Naive thymus-derived CD4-positive, alpha-beta T cell (primary cell): ENCODE data around the gene CCBE1. TPM values are rescaled to one million over a fixed set of nuclear protein-coding genes. Genes with fewer than 3 reads are reported as not detected.

Source experiments
- ATAC-seq: fragments of 150-1000 bp; cut with Tn5 transposase; 2 replicates; pipeline ENCODE4 v1.10.0; 2021; ENCODE audit warnings: mild to moderate bottlenecking, moderate library complexity
- CTCF ChIA-PET: fragments of 350-600 bp; sonication (Branson Sonifier 250); formaldehyde crosslinking; loops from one replicate; lab custom pipeline; 2021; ENCODE audit warnings: antibody characterized with exemption; lab: Charles Lee
- POLR2A ChIA-PET: fragments of 350-600 bp; sonication (Branson Sonifier 250); formaldehyde crosslinking; loops from one replicate; lab custom pipeline; 2021; ENCODE audit warnings: antibody characterized with exemption, inconsistent platforms; lab: Charles Lee
- DNase-seq, 9 donors: peaks; one replicate each; pipeline versions ENCODE4 v3.0.0 to v3.0.0-alpha.2; 2020 to 2022; ENCODE audit warnings: mixed read lengths in 1 of 9
- H3K27ac ChIP-seq: one replicate; pipeline ENCODE4 v1.7.0; 2013; ENCODE audit warnings: mild to moderate bottlenecking, low read depth, low read length, moderate library complexity
- H3K27me3 ChIP-seq, 2 donors: one replicate each; pipeline ENCODE4 v1.7.0; 2013; ENCODE audit warnings: low read length in 2 of 2, mild to moderate bottlenecking in 2 of 2, moderate library complexity in 2 of 2; ENCODE audit not compliant: control insufficient read depth in 2 of 2, insufficient read depth in 2 of 2
- H3K36me3 ChIP-seq, 3 experiments: 1 replicate in 2 of 3; 2 replicates in 1 of 3; pipeline ENCODE4 v1.7.0; 2013; ENCODE audit warnings: low read length in 3 of 3, mild to moderate bottlenecking in 3 of 3, moderate library complexity in 1 of 3; ENCODE audit not compliant: insufficient read depth in 3 of 3, control insufficient read depth in 2 of 3
- H3K4me1 ChIP-seq, 2 donors: one replicate each; pipeline ENCODE4 v1.7.0; 2013; ENCODE audit warnings: low read length in 2 of 2, mild to moderate bottlenecking in 2 of 2, moderate library complexity in 1 of 2; ENCODE audit not compliant: control insufficient read depth in 2 of 2, insufficient read depth in 2 of 2
- H3K4me3 ChIP-seq: 2 replicates; pipeline ENCODE4 v1.7.0; 2013; ENCODE audit warnings: mild to moderate bottlenecking, low read length
- H3K9me3 ChIP-seq, 3 experiments: 1 replicate in 2 of 3; 2 replicates in 1 of 3; pipeline ENCODE4 v1.7.0; 2013; ENCODE audit warnings: low read length in 3 of 3; ENCODE audit not compliant: control insufficient read depth in 2 of 3
- H3K27ac Mint-ChIP-seq, 9 donors: one replicate each; pipeline ENCODE4 v1.8.0; 2020 to 2022; ENCODE audit warnings: mixed read lengths in 9 of 9, mild to moderate bottlenecking in 8 of 9, moderate library complexity in 5 of 9, inconsistent platforms in 2 of 9
- H3K27me3 Mint-ChIP-seq, 5 donors: one replicate each; pipeline ENCODE4 v1.8.0; 2021 to 2022; ENCODE audit warnings: mixed read lengths in 5 of 5, mild to moderate bottlenecking in 1 of 5
- H3K36me3 Mint-ChIP-seq, 5 donors: one replicate each; pipeline ENCODE4 v1.8.0; 2020 to 2022; ENCODE audit warnings: mixed read lengths in 5 of 5, mild to moderate bottlenecking in 3 of 5, inconsistent platforms in 1 of 5
- H3K4me1 Mint-ChIP-seq, 7 donors: one replicate each; pipeline ENCODE4 v1.8.0; 2020 to 2022; ENCODE audit warnings: mixed read lengths in 7 of 7, mild to moderate bottlenecking in 3 of 7, inconsistent platforms in 1 of 7
- H3K4me3 Mint-ChIP-seq, 10 donors: one replicate each; pipeline ENCODE4 v1.8.0; 2020 to 2022; ENCODE audit warnings: mild to moderate bottlenecking in 10 of 10, mixed read lengths in 10 of 10, moderate library complexity in 6 of 10, inconsistent platforms in 2 of 10
- H3K9me3 Mint-ChIP-seq, 11 donors: one replicate each; pipeline ENCODE4 v1.8.0; 2020 to 2022; ENCODE audit warnings: mixed read lengths in 11 of 11, mild to moderate bottlenecking in 4 of 11, inconsistent platforms in 1 of 11, moderate library complexity in 1 of 11
- intact Hi-C, 2 donors: fragments of 100-400 bp; cut with micrococcal nuclease; formaldehyde crosslinking; loops; one replicate each; pipeline ENCODE4 v1.15.1; 2023
- polyA plus RNA-seq, 2 donors: library from polyadenylated mRNA; unstranded; fragments of 300-500 nt; fragmentation: Illumina TruSeq; gene quantifications; one replicate each; pipeline ENCODE4 v1.2.3, GENCODE V29; 2021
- total RNA-seq, 6 experiments: library from RNA in 5 of 6; stranded (reverse) in 5 of 6; gene quantifications; 1 replicate in 5 of 6; 2 replicates in 1 of 6; pipeline ENCODE4 v1.2.3 and lab custom pipeline; 2021 to 2026

Gene CCBE1
- total and polyA plus RNA-seq, 7 experiments from 2014 or later, result not detected

DNA sequence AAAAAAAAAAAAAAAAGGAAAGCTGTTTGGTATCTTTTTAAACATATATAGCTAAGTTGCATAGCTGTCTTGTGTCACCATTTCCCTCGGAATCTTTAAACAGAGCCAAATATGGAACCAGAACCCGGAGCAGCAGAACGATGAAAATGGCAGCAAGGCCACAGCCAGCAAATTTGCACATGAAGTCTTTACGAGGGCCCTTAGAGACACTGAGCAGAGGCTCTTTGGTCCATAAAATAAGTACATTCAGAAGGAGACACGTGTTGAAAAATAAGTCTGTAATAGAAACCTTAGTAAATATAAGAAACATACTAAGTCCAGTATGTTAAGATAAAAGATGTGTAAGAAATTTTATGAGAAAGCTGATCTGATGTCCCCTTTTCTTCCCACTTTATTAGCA, 16.2 kb downstream of the CCBE1 start:
- no peaks in the 10 kb centered on the region for H3K27me3 ChIP-seq
- no peak for ATAC-seq
- H3K27ac ChIP-seq, result no peak overlapping the region
- H3K4me3 ChIP-seq, result no peak overlapping the region
- Mint-ChIP-seq H3K36me3 (no peaks in the 10 kb centered on the region), H3K4me1 (no peaks in the 10 kb centered on the region), H3K27ac (no peak overlapping the region), H3K4me3 (no peak overlapping the region), H3K27me3 (peaks cover 0 to 27% (median 3%) of the 10 kb centered on the region in 5 donors), H3K9me3 (peaks cover 0 to 3% (median 0%) of the 10 kb centered on the region in 11 donors)
- CTCF ChIA-PET, result no interaction called here
- H3K9me3 ChIP-seq, result no peaks in the 10 kb centered on the region
- DNase-seq, result no peak
- no peaks in the 10 kb centered on the region for H3K4me1 ChIP-seq
- intact Hi-C loops, result no loop called here
- POLR2A ChIA-PET, result no interaction called here
- H3K36me3 ChIP-seq, result no peaks in the 10 kb centered on the region

DNA sequence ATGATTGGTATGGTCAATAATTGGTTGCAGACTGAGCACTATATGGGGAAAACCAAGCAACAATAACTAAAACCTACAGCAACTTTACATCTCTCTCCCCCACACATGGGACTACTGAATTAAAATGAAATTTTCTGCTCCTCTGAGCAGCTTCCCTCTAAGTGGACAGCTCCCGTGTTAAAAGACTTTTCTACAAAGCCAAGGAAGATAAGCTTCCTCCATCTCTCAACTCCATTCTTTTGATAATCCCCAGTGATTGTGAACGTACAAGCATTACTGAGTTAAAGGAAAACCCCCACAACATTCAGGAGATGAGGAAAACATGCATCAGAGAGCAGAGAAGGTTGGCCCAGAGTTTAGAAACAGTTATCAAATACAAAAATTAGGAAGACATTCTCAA, 21.9 kb downstream of the CCBE1 start:
- no peak overlapping the region for H3K27ac ChIP-seq
- ATAC-seq (no peak), DNase-seq (no peak)
- Mint-ChIP-seq H3K36me3 (no peaks in the 10 kb centered on the region), H3K4me3 (no peak overlapping the region), H3K27me3 (peaks cover 0 to 17% (median 0%) of the 10 kb centered on the region in 5 donors), H3K4me1 (no peaks in the 10 kb centered on the region), H3K27ac (no peak overlapping the region), H3K9me3 (peaks cover 0 to 4% (median 0%) of the 10 kb centered on the region in 11 donors)
- no peaks in the 10 kb centered on the region for H3K9me3 ChIP-seq
- ChIA-PET CTCF (no interaction called here), POLR2A (no interaction called here)
- intact Hi-C loops, result no loop called here
- no peaks in the 10 kb centered on the region for H3K36me3 ChIP-seq
- H3K27me3 ChIP-seq, result no peaks in the 10 kb centered on the region
- no peak overlapping the region for H3K4me3 ChIP-seq
- H3K4me1 ChIP-seq, result no peaks in the 10 kb centered on the region

DNA sequence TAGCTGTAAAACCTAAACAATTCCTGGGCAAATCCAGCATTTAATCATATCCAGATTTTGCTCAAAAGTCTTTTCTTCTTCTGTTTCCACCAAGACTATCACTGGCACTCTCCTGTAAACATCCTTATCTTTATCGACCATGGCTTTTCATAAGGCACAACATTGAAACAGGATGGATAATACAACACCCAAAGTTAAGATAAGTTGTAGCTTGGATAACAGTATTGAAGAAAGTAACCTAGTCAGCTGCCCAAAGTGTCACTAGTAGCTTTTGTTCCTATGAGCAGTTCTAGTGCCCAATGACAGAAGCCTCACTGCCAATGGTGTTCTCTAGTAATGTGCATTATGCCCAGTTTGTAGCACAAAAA, 22.3 kb downstream of the CCBE1 start:
- CTCF ChIA-PET, result no interaction called here
- intact Hi-C loops, result no loop called here

DNA sequence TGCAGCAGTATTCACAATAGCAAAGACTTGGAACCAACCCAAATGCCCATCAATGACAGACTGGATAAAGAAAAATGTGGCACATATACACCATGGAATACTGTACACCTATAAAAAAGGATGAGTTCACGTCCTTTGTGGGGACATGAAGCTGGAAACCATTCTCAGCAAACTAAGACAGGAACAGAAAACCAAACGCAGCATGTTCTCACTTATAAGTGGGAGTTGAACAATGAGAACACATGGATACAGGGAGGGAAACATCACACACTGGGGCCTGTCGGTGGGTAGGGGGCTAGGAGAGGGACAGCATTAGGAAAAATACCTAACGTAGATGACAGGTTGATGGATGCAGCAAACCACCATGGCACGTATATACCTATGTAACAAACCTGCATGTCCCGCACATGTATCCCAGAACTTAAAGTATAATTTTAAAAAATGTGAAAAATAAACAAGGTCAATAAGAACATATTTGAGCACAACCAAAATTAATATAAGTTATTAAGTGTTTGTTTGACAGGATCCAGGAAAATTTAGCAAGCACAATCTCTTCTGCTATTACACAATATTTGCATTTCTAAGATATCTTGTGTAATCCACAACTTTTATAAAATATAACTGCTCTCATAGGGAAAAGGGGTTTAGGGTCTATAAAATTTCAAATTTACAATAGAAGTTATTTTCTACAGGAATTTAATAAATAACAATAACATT, 22.9 kb downstream of the CCBE1 start:
- Histone ChIP-seq H3K27ac (no peak overlapping the region), H3K4me1 (no peaks in the 10 kb centered on the region), H3K36me3 (no peaks in the 10 kb centered on the region), H3K27me3 (no peaks in the 10 kb centered on the region), H3K4me3 (no peak overlapping the region), H3K9me3 (no peaks in the 10 kb centered on the region)
- H3K36me3 Mint-ChIP-seq, result no peaks in the 10 kb centered on the region
- no peak for ATAC-seq
- H3K4me3 Mint-ChIP-seq, result no peak overlapping the region
- H3K27ac Mint-ChIP-seq, result no peak overlapping the region
- POLR2A ChIA-PET, result no interaction called here
- H3K9me3 Mint-ChIP-seq, result peaks cover 0 to 4% (median 0%) of the 10 kb centered on the region in 11 donors
- CTCF ChIA-PET, result no interaction called here
- intact Hi-C loops, result no loop called here
- no peak for DNase-seq
- no peaks in the 10 kb centered on the region for H3K4me1 Mint-ChIP-seq
- peaks cover 0 to 13% (median 0%) of the 10 kb centered on the region in 5 donors for H3K27me3 Mint-ChIP-seq

More for the DNA sequence above, 22.3 kb downstream of the CCBE1 start:
- H3K4me1 ChIP-seq, result no peaks in the 10 kb centered on the region
- no peaks in the 10 kb centered on the region for H3K36me3 ChIP-seq
- H3K9me3 ChIP-seq, result no peaks in the 10 kb centered on the region
- no peaks in the 10 kb centered on the region for H3K27me3 ChIP-seq
- Mint-ChIP-seq H3K9me3 (peaks cover 0 to 4% (median 0%) of the 10 kb centered on the region in 11 donors), H3K4me3 (no peak overlapping the region), H3K27me3 (peaks cover 0 to 13% (median 0%) of the 10 kb centered on the region in 5 donors), H3K27ac (no peak overlapping the region), H3K36me3 (no peaks in the 10 kb centered on the region), H3K4me1 (no peaks in the 10 kb centered on the region)
- ATAC-seq (no peak), DNase-seq (no peak)
- no peak overlapping the region for H3K4me3 ChIP-seq
- POLR2A ChIA-PET, result no interaction called here
- H3K27ac ChIP-seq, result no peak overlapping the region

DNA sequence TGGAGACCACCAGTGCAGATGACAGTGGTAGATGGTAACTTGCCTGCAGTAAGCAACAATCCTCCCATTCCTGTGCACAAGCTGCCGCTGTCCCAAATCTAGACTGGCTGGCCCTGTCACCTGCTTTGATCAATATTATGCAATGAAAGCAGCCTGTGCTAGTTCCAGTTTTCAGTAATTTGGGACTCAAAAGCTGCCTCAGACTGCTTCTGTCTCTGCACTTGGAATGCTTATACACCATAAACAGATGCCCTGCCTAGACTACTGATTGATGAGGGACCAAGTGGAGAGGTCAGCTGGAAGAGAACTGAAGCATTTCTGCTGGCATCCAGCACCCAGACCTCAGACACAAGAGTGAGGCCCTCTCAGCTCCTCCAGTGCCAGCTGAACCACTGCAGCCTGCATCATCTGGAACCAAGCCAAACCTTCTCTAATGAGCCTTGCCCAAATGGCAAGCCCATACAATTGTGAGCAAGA, 24.9 kb downstream of the CCBE1 start:
- H3K9me3 Mint-ChIP-seq, result peaks cover 0 to 6% (median 0%) of the 10 kb centered on the region in 11 donors
- no peaks in the 10 kb centered on the region for H3K9me3 ChIP-seq
- H3K4me1 Mint-ChIP-seq, result no peaks in the 10 kb centered on the region
- H3K27me3 Mint-ChIP-seq, result peaks cover 0 to 20% (median 0%) of the 10 kb centered on the region in 5 donors
- no peak overlapping the region for H3K4me3 Mint-ChIP-seq
- H3K4me1 ChIP-seq, result no peaks in the 10 kb centered on the region
- no peaks in the 10 kb centered on the region for H3K36me3 Mint-ChIP-seq
- ATAC-seq (no peak), DNase-seq (no peak)
- H3K36me3 ChIP-seq, result no peaks in the 10 kb centered on the region
- ChIA-PET POLR2A (no interaction called here), CTCF (no interaction called here)
- H3K27ac Mint-ChIP-seq, result no peak overlapping the region
- H3K27ac ChIP-seq, result no peak overlapping the region
- H3K27me3 ChIP-seq, result no peaks in the 10 kb centered on the region
- no peak overlapping the region for H3K4me3 ChIP-seq
- intact Hi-C loops, result no loop called here

DNA sequence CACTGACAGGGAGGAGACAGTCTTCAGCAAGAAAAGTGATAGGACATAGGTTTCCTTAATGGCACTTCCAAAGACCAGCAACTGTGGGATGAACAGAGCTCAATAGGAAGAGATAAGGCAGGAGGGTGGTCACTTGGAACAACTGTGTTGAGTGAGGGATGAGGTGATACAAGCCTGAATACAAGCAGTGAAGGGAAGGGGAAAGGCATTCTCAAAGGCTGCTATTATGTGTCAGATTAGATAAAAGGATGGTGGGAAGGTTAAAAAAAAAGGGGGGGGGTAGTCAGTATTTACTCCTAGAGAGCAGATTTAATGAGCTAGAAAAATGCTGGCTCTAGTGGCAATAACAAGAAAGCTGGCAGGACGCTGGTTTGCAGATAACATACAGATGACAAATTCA, 25.7 kb downstream of the CCBE1 start:
- H3K36me3 ChIP-seq, result no peaks in the 10 kb centered on the region
- no peaks in the 10 kb centered on the region for H3K36me3 Mint-ChIP-seq
- DNase-seq (no peak), ATAC-seq (no peak)
- peaks cover 0 to 6% (median 0%) of the 10 kb centered on the region in 11 donors for H3K9me3 Mint-ChIP-seq
- no peak overlapping the region for H3K4me3 ChIP-seq
- no peaks in the 10 kb centered on the region for H3K27me3 ChIP-seq
- ChIA-PET POLR2A (no interaction called here), CTCF (no interaction called here)
- intact Hi-C loops, result no loop called here
- H3K27ac Mint-ChIP-seq, result no peak overlapping the region
- H3K27ac ChIP-seq, result no peak overlapping the region
- H3K4me1 ChIP-seq, result no peaks in the 10 kb centered on the region
- no peaks in the 10 kb centered on the region for H3K9me3 ChIP-seq
- H3K27me3 Mint-ChIP-seq, result peaks cover 0 to 23% (median 0%) of the 10 kb centered on the region in 5 donors
- H3K4me1 Mint-ChIP-seq, result no peaks in the 10 kb centered on the region
- no peak overlapping the region for H3K4me3 Mint-ChIP-seq
